Activated naive CD8-positive, alpha-beta T cell treated with anti-CD3 and anti-CD28 coated beads, Interleukin-2, amount 10 ng/mL, durations not matched to agents 7 days and 5 days (primary cell): ENCODE results near the gene CHRNB4. TPM values are rescaled to one million over a fixed set of nuclear protein-coding genes. Genes with fewer than 3 reads are reported as not detected.

Source experiments
- ATAC-seq: fragments of 150-1000 bp; cut with Tn5 transposase; one replicate; pipeline ENCODE4 v1.10.0; 2021; ENCODE audit warnings: low read depth, moderate library complexity
- POLR2A ChIA-PET: fragments of 350-600 bp; sonication (Branson Sonifier 250); formaldehyde crosslinking; loops from one replicate; lab custom pipeline; 2021; ENCODE audit warnings: antibody characterized with exemption; lab: Charles Lee
- DNase-seq: peaks from one replicate; pipeline ENCODE4 v3.0.0; 2021
- H3K27ac Mint-ChIP-seq: one replicate; pipeline ENCODE4 v1.8.0; 2022; ENCODE audit warnings: mild to moderate bottlenecking, mixed read lengths
- H3K27me3 Mint-ChIP-seq: one replicate; pipeline ENCODE4 v1.8.0; 2022; ENCODE audit warnings: mild to moderate bottlenecking, moderate library complexity, mixed read lengths
- H3K36me3 Mint-ChIP-seq: one replicate; pipeline ENCODE4 v1.8.0; 2021; ENCODE audit warnings: mild to moderate bottlenecking, mixed read lengths
- H3K4me1 Mint-ChIP-seq: one replicate; pipeline ENCODE4 v1.8.0; 2021; ENCODE audit warnings: mixed read lengths
- H3K4me3 Mint-ChIP-seq: one replicate; pipeline ENCODE4 v1.8.0; 2022; ENCODE audit warnings: mild to moderate bottlenecking, moderate library complexity, mixed read lengths
- H3K9me3 Mint-ChIP-seq: one replicate; pipeline ENCODE4 v1.8.0; 2021; ENCODE audit warnings: mixed read lengths
- total RNA-seq, 2 experiments: library from RNA; stranded (reverse); gene quantifications; one replicate each; pipeline ENCODE4 v1.2.3, GENCODE V29; 2021

CHRNB4 gene
- total RNA-seq, 2 experiments from 2014 or later: not detected

- Mint-ChIP-seq H3K9me3 (no peaks in the 10 kb centered on the region), H3K4me3 (no peak overlapping the region), H3K4me1 (no peaks in the 10 kb centered on the region), H3K36me3 (no peaks in the 10 kb centered on the region), H3K27me3 (peaks cover 5% of the 10 kb centered on the region), H3K27ac (no peak overlapping the region)
- ATAC-seq (no peak), DNase-seq (no peak)
- POLR2A ChIA-PET: no interaction called here
Observed at GRCh38 chr15:78634210-78635145, 6.5 kb downstream of the CHRNB4 start.

- Mint-ChIP-seq H3K27me3 (peaks cover 6% of the 10 kb centered on the region), H3K4me1 (no peaks in the 10 kb centered on the region), H3K36me3 (no peaks in the 10 kb centered on the region), H3K4me3 (no peak overlapping the region), H3K27ac (no peak overlapping the region), H3K9me3 (no peaks in the 10 kb centered on the region)
- POLR2A ChIA-PET: no interaction called here
- no peak for DNase-seq
- no peak for ATAC-seq
Observed at GRCh38 chr15:78633348-78633747, 7.7 kb downstream of the CHRNB4 start.

DNA sequence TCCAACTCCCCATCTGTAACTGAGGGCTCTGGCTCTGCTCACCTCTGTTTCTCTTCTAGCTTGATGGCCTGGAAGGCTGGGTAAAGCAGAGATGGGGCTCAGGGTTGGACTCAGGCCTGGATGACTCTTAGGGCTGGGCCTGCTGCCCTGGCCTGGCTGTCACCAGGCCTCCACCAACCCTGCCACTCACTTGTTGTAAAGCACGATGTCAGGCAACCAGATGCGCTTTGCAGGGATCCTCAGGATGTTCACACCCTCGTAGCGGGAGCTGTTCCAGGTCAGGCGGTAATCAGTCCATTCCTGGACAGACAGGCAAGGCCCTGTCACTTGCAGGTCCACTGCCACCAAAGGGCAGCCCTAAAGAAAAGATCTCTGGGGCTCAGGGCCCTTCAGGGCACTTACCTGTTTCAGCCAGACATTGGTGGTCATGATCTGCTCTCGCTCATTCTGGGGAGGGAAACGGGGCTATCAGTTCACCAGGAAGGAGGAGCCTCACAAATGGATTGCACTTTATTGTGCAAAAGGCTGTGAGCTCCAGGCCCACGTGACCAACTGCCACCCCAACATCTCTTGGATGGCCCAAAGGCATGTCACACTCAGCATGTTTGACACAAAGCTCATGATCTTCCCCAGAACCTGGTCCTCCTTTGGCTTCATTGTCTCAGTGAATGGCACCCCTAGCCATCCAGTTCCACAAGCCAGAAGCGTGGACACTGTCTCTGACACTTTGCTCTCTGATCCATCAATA lies 9.9 kb downstream of the CHRNB4 start:
- POLR2A ChIA-PET: no interaction called here
- ATAC-seq (no peak), DNase-seq (no peak)
- Mint-ChIP-seq H3K4me1 (no peaks in the 10 kb centered on the region), H3K36me3 (no peaks in the 10 kb centered on the region), H3K4me3 (no peak overlapping the region), H3K9me3 (no peaks in the 10 kb centered on the region), H3K27me3 (peaks cover 11% of the 10 kb centered on the region), H3K27ac (no peak overlapping the region)

- H3K9me3 Mint-ChIP-seq: no peaks in the 10 kb centered on the region
- H3K4me3 Mint-ChIP-seq: no peak overlapping the region
- H3K27me3 Mint-ChIP-seq: peaks cover 11% of the 10 kb centered on the region
- H3K36me3 Mint-ChIP-seq: no peaks in the 10 kb centered on the region
- H3K27ac Mint-ChIP-seq: no peak overlapping the region
- DNase-seq (no peak), ATAC-seq (no peak)
- POLR2A ChIA-PET: no interaction called here
- no peaks in the 10 kb centered on the region for H3K4me1 Mint-ChIP-seq
Observed at GRCh38 chr15:78629716-78630065, 11.3 kb downstream of the CHRNB4 start.

DNA sequence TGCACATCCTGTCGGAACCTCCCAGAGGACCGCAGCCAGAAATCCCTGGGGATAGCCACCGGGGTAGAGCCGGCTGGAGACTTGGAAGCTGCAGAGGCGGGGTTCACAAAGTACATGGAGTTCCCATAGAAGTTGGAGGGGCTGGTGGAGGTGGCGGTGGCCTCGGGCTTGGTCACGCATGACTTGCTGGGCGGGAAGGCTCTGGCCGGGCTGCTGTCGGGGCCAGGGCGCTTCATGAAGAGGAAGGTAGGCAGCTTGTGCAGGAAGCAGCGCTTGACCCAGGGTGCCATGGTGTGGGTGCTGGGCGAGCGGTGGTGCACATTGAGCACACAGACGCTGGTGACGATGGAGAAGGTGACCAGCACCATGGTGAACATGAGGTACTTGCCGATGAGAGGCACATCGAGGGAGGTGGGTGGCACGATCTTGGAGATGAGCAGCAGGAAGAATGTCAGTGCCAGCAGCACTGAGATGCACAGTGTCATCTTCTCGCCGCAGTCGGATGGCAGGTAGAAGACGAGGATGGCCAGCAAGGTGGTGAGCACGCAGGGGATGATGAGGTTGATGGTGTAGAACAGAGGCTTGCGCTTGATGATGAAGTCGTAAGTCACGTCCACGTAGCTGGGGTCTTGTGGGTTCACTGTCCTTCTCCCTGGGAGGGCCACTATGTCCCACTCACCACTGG lies 11.8 kb downstream of the CHRNB4 start:
- ATAC-seq (no peak), DNase-seq (no peak)
- Mint-ChIP-seq H3K36me3 (no peaks in the 10 kb centered on the region), H3K4me1 (no peaks in the 10 kb centered on the region), H3K4me3 (no peak overlapping the region), H3K27ac (no peak overlapping the region), H3K9me3 (no peaks in the 10 kb centered on the region), H3K27me3 (peaks cover 16% of the 10 kb centered on the region)
- POLR2A ChIA-PET: no interaction called here

DNA sequence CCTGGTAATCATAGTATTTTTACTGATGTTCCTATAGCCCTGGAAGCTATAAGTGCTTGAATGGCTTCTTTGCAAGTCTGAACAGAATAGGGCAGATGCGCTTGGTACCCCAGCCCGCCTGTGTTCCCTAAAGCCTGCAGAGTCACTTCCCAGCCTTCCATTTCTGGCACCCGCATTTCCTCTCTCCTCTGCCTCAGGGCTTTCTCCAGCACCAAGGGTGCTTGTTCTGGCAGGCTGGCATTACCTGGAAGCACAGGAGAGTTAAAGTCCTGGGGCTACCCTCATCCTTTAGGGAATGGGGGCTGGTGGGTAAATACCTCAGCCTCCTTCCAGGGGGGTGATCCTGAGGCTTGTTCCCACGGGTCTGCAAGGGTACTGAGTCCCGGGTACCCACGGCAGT lies 12.8 kb downstream of the CHRNB4 start:
- Mint-ChIP-seq H3K36me3 (no peaks in the 10 kb centered on the region), H3K4me1 (no peaks in the 10 kb centered on the region), H3K27me3 (peaks cover 20% of the 10 kb centered on the region), H3K9me3 (no peaks in the 10 kb centered on the region), H3K27ac (no peak overlapping the region), H3K4me3 (no peak overlapping the region)
- POLR2A ChIA-PET: no interaction called here
- ATAC-seq: no peak
- DNase-seq: no peak

DNA sequence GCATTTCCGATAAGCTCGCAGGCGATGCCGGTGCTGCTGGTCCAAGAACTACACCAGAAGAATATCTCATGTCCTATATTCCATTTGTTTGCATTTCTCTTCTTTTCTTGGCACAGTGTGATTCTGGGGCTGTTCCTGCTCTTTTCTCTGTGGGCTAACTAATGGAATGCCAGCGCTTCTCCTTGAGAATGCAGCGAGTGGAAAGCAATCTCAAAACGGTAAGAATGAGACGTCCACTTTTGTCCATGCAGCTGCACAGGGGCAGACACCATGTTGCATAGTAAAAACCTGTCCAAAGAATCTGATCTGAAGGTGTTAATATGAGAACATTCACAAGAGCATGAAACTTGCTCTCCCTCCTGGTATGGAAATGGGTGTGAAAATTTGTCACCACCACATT lies 13.7 kb downstream of the CHRNB4 start:
- H3K27ac Mint-ChIP-seq: no peak overlapping the region
- POLR2A ChIA-PET: no interaction called here
- H3K4me3 Mint-ChIP-seq: no peak overlapping the region
- ATAC-seq (no peak), DNase-seq (no peak)
- H3K36me3 Mint-ChIP-seq: no peaks in the 10 kb centered on the region
- no peaks in the 10 kb centered on the region for H3K4me1 Mint-ChIP-seq
- H3K9me3 Mint-ChIP-seq: no peaks in the 10 kb centered on the region
- peaks cover 29% of the 10 kb centered on the region for H3K27me3 Mint-ChIP-seq

DNA sequence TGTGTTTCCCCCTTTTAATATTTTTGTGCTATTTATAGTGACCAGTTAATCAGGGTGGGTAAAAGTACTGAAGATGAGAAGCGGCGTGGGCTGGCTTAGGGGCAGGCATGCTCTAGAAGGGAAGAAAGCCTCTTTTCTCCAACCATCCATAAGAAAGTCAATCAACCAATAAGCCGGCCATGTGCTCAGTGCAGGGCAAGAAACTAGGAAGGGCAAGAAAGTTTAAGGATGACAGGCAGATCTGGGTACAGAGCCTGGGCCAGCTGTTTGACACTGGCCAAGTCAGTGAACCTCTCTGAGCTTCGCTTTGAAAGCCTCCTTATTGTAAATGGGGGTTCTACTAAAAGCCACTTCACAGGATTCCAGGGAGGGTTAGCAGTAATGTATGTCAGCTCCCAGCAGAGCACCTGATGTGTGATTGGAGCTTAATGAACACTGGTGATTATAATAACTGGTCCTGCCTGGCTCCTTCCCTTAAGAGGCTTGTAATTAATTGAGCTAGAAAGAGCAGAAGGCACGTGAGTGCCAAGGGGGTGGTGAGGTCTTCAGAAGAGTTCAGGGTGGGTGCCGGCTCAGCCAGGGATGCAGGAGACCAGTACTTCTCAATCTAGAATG lies 14.5 kb downstream of the CHRNB4 start:
- Mint-ChIP-seq H3K4me3 (no peak overlapping the region), H3K36me3 (no peaks in the 10 kb centered on the region), H3K27me3 (peaks cover 37% of the 10 kb centered on the region), H3K4me1 (peaks cover 7% of the 10 kb centered on the region), H3K27ac (no peak overlapping the region), H3K9me3 (no peaks in the 10 kb centered on the region)
- no peak for DNase-seq
- ATAC-seq: no peak
- POLR2A ChIA-PET: interaction anchor here (0.6 kb wide), 1 partner anchor 1294 kb away, joined by 3 read pairs; no protein-coding TSS in a partner anchor

DNA sequence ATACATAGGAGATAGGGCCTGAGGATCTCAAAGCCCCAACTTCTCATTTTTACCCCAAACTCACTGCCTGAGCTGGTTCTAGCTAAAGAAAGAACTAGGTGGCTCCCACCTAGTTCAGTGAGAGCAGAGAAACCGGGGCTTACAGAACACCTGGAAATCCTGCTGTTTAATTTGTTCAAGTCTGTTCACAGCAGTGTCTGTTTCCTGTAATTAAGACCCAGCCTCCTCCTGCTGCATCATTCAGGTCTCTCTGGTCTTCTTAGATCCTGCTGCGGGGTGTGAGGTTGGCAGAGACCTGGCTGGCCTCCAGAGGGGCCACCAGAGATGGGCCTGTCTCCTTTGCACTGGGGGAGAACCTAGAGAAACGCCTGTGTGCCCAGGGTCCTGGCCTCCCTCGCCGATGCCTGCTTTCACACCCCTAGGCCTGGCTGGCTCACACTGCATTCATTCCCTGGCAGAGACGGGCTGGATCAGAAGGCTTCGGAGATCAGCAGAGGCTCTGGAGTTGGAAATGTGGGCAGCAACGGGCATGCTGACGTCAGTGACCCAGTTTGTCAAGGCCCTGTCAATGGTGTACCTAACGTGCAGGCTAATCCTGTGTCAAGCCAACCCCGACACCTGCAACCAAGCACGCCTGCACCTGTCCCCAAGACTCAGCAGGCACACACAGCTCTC lies 15.3 kb downstream of the CHRNB4 start:
- H3K4me1 Mint-ChIP-seq: peaks cover 7% of the 10 kb centered on the region
- DNase-seq: no peak
- no peak overlapping the region for H3K27ac Mint-ChIP-seq
- no peaks in the 10 kb centered on the region for H3K36me3 Mint-ChIP-seq
- POLR2A ChIA-PET: no interaction called here
- peaks cover 43% of the 10 kb centered on the region for H3K27me3 Mint-ChIP-seq
- H3K4me3 Mint-ChIP-seq: no peak overlapping the region
- no peak for ATAC-seq
- no peaks in the 10 kb centered on the region for H3K9me3 Mint-ChIP-seq

DNA sequence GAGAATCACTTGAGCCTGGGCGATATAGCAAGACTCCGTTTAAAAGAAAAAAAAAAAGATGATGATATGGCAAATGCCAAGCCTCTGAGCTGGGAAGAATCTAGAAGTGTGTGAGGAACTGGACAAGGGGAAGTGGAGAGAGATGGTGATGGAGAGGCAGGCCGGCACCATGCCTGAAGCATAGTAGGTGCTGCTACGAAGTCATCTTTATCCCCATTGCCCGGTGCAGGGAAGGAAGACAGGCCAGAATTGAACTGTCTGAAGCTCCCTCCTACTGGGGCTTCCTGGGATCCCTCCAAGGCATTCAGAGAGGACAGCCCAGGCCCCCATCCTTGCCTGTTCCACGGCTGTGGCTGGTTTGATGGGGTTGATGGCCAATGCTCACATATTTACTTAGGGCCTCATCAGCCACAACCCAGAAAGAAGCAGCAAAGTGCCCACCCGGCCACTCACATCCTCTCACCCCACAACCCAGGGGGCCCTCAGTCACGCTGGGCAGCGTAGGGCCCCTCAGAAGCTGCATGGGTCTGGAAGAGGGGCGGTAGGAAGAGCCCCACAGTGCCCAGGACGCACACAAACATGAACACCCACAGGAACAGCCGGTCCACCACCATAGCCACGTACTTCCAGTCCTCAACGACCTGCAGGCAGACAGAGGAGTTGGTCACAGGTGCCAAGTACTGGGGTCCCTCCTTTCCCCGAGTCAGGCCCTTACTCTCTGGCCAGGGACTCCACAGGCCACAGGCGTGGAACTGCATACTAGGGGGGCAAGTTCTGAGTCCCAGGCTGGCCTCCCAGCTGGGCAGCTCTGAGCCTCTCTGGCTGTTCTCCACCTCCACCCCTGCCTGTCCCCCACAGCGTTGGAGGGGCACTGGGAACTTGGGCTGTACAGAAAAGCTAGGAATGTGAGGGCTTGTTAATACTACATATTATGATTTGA lies 16.1 kb downstream of the CHRNB4 start:
- peaks cover 46% of the 10 kb centered on the region for H3K27me3 Mint-ChIP-seq

DNA sequence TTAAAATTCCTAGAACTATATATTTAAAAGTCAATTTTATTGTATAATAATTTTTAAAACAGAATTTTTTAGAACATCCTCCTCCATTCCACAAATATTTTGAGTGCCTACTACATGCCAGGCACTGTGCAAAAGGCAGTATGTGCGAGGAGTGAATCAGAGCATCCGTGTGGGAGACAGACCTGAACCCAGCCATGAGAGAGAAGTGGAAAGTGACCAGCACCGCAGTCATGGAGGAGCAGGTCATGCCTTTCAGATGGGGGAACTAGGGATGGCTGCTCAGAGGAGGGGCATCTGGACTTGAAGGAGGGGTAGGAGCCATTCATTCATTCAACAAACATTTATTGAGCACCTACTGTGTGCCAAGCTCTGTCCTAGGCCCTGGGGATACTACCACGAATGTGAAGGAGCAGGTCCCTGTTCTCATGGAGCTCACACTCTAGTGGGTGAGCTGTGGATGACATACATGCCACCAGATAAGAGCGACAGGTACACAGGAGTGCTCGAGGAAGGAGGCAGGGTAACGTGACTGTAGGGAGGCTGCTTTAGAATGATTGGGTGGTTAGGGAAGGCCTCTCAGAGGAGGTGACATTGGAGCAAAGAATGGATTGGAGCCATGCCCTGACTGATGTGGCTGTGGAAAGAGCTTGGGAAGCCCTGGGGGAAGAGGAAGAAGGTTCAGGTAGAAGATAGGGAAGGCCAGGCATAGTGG lies 17.1 kb downstream of the CHRNB4 start:
- no peak overlapping the region for H3K27ac Mint-ChIP-seq
- peaks cover 55% of the 10 kb centered on the region for H3K27me3 Mint-ChIP-seq
- POLR2A ChIA-PET: no interaction called here
- no peak for ATAC-seq
- no peak overlapping the region for H3K4me3 Mint-ChIP-seq
- H3K9me3 Mint-ChIP-seq: no peaks in the 10 kb centered on the region
- peaks cover 7% of the 10 kb centered on the region for H3K4me1 Mint-ChIP-seq
- H3K36me3 Mint-ChIP-seq: no peaks in the 10 kb centered on the region
- DNase-seq: no peak

More for the DNA sequence above, 16.1 kb downstream of the CHRNB4 start:
- DNase-seq (no peak), ATAC-seq (no peak)
- POLR2A ChIA-PET: no interaction called here
- Mint-ChIP-seq H3K27ac (no peak overlapping the region), H3K4me3 (no peak overlapping the region), H3K4me1 (peaks cover 7% of the 10 kb centered on the region), H3K36me3 (no peaks in the 10 kb centered on the region), H3K9me3 (no peaks in the 10 kb centered on the region)
